GM19324 (cell line): ENCODE data around the gene UBR2.
"Not testable (repeated sequence)": the region's sequence is repeated elsewhere in the genome, so short reads cannot be mapped to it uniquely, and the experiment has no call there.

Experiments
- ATAC-seq: cut with Tn5 transposase; IDR thresholded peaks from one replicate; pipeline ENCODE4 v1.9.1; 2021; ENCODE audit warnings: mild to moderate bottlenecking, moderate library complexity; ENCODE audit not compliant: unreplicated experiment, low FRiP score

Gene UBR2

GRCh38 chr6:42722497-42722896 is 158.7 kb downstream of the UBR2 start, which contains the start of gene PRPH2:
TSS of gene PRPH2 (minus strand) at chr6:42722597. CDS start at chr6:42722334, 263 bp downstream.
- no peak for ATAC-seq

GRCh38 chr6:42724825-42725224 is 161.0 kb downstream of the UBR2 start:
- no peak for ATAC-seq

GRCh38 chr6:42726026-42726425 is 162.2 kb downstream of the UBR2 start:
- no peak for ATAC-seq

GRCh38 chr6:42726485-42727086 is 162.8 kb downstream of the UBR2 start:
- ATAC-seq = no peak

- ATAC-seq = no peak
These were observed 163.3 kb downstream of the UBR2 start for GRCh38 chr6:42727087-42727611.

- no peak for ATAC-seq
These were observed 163.8 kb downstream of the UBR2 start for GRCh38 chr6:42727627-42728026.

GRCh38 chr6:42729731-42730130 is 165.9 kb downstream of the UBR2 start:
- no peak for ATAC-seq

- ATAC-seq = not testable (repeated sequence)
These were observed 170.1 kb downstream of the UBR2 start for GRCh38 chr6:42733867-42734481.

GRCh38 chr6:42735976-42736375 is 172.1 kb downstream of the UBR2 start:
- no peak for ATAC-seq

- no peak for ATAC-seq
These were observed 176.9 kb downstream of the UBR2 start for GRCh38 chr6:42740725-42741124.

GRCh38 chr6:42742116-42742894 is 178.5 kb downstream of the UBR2 start:
- ATAC-seq = no peak
